Activated T-cell treated with anti-CD3 and anti-CD28 coated beads, Interleukin-2, amount 50 U/mL, for 24 hours (primary cell): ENCODE data around the gene LMCD1.

Experiments used
- DNase-seq: peaks from one replicate; pipeline ENCODE4 v3.0.0-alpha.2; 2020
- H3K27ac Mint-ChIP-seq: 2 replicates; pipeline ENCODE4 v1.8.0; 2020; ENCODE audit warnings: mild to moderate bottlenecking, mixed read lengths
- H3K27me3 Mint-ChIP-seq: 2 replicates; pipeline ENCODE4 v1.8.0; 2020; ENCODE audit warnings: mixed read lengths
- H3K36me3 Mint-ChIP-seq: 2 replicates; pipeline ENCODE4 v1.8.0; 2020; ENCODE audit warnings: low read depth, mixed read lengths
- H3K4me1 Mint-ChIP-seq: 2 replicates; pipeline ENCODE4 v1.8.0; 2020; ENCODE audit warnings: low read depth, mixed read lengths
- H3K4me3 Mint-ChIP-seq: 2 replicates; pipeline ENCODE4 v1.8.0; 2020; ENCODE audit warnings: mild to moderate bottlenecking, moderate library complexity, mixed read lengths
- H3K9me3 Mint-ChIP-seq: 2 replicates; pipeline ENCODE4 v1.8.0; 2020; ENCODE audit warnings: mixed read lengths

LMCD1 gene, protein sequence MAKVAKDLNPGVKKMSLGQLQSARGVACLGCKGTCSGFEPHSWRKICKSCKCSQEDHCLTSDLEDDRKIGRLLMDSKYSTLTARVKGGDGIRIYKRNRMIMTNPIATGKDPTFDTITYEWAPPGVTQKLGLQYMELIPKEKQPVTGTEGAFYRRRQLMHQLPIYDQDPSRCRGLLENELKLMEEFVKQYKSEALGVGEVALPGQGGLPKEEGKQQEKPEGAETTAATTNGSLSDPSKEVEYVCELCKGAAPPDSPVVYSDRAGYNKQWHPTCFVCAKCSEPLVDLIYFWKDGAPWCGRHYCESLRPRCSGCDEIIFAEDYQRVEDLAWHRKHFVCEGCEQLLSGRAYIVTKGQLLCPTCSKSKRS

GRCh38 chr3:8501371-8502131 is at the start of gene LMCD1:
LMCD1 (plus strand) TSS chr3:8501823; CDS start chr3:8501939, 116 bp downstream.
- peak within 1 kb of the TSS; percentile 50 for H3K27ac Mint-ChIP-seq
- peak within 1 kb of the TSS; percentile 71 for H3K4me3 Mint-ChIP-seq
- H3K4me1 Mint-ChIP-seq = peaks cover 21% of the 10 kb centered on the region
- DNase-seq = peak; percentile 83
- H3K9me3 Mint-ChIP-seq = no peaks in the 10 kb centered on the region
- peaks cover 38% of the 10 kb centered on the region for H3K27me3 Mint-ChIP-seq
- H3K36me3 Mint-ChIP-seq = no peaks in the 10 kb centered on the region

GRCh38 chr3:8452112-8452511 is 49.5 kb upstream of the LMCD1 start:
- Mint-ChIP-seq H3K36me3 (no peaks in the 10 kb centered on the region), H3K4me3 (no peak overlapping the region), H3K27me3 (peaks cover 7% of the 10 kb centered on the region), H3K4me1 (no peaks in the 10 kb centered on the region), H3K9me3 (no peaks in the 10 kb centered on the region), H3K27ac (no peak overlapping the region)
- no peak for DNase-seq

- no peak overlapping the region for H3K4me3 Mint-ChIP-seq
- no peak overlapping the region for H3K27ac Mint-ChIP-seq
- H3K36me3 Mint-ChIP-seq = no peaks in the 10 kb centered on the region
- DNase-seq = no peak
- no peaks in the 10 kb centered on the region for H3K4me1 Mint-ChIP-seq
- H3K9me3 Mint-ChIP-seq = no peaks in the 10 kb centered on the region
- peaks cover 1% of the 10 kb centered on the region for H3K27me3 Mint-ChIP-seq
Measured at GRCh38 chr3:8453153-8453552, 48.5 kb upstream of the LMCD1 start.

DNA sequence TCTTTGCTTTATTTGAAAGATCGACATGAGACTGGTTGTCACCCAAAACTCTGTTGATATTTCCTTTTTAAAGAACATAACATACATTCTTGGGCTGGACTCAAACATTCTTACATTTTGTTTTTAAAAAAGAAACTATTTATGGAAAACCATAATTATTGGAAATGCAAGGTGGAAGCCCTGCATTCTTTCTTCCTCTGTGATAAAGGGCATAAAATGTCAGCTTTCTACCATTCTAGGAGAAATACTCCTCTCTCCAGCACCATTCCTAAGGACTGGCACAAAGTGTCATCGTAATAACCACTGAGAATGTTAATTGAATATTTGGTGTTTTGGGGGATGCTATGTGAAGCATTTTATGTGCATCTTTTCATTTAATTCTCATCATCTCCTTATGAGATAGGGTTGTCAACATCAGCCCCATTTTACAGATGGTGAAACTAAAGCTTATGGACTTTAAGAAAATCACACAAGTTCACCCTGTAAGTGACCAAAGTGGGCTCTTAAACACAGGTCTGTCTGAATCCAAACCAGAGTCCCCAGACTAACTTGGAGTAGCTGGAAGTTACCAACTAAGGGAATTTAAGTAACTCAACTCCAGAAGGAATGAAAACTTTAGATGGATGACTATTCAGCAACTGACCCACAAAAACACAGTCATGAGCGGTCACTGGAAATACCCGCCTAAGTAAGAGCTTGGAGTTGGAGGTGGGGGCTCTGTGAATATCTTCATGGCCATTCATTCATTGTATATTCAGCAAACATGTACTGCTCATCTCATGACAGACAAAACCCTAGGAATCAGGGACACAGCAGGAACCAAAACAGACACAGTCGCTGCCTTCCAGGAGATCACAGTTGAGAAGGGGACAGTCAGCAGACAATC is 45.9 kb upstream of the LMCD1 start:
- H3K27ac Mint-ChIP-seq = no peak overlapping the region
- no peak for DNase-seq
- no peak overlapping the region for H3K4me3 Mint-ChIP-seq
- H3K9me3 Mint-ChIP-seq = no peaks in the 10 kb centered on the region
- H3K4me1 Mint-ChIP-seq = no peaks in the 10 kb centered on the region
- H3K36me3 Mint-ChIP-seq = no peaks in the 10 kb centered on the region
- H3K27me3 Mint-ChIP-seq = no peaks in the 10 kb centered on the region

- no peak for DNase-seq
- no peaks in the 10 kb centered on the region for H3K4me1 Mint-ChIP-seq
- no peaks in the 10 kb centered on the region for H3K36me3 Mint-ChIP-seq
- no peaks in the 10 kb centered on the region for H3K27me3 Mint-ChIP-seq
- no peak overlapping the region for H3K4me3 Mint-ChIP-seq
- H3K9me3 Mint-ChIP-seq = no peaks in the 10 kb centered on the region
- no peak overlapping the region for H3K27ac Mint-ChIP-seq
Measured at GRCh38 chr3:8456412-8456811, 45.2 kb upstream of the LMCD1 start.

- no peak for DNase-seq
- Mint-ChIP-seq H3K4me1 (no peaks in the 10 kb centered on the region), H3K4me3 (no peak overlapping the region)
Measured at GRCh38 chr3:8457039-8457438, 44.6 kb upstream of the LMCD1 start.

GRCh38 chr3:8458238-8458661 is 43.4 kb upstream of the LMCD1 start:
- no peak for DNase-seq
- Mint-ChIP-seq H3K27ac (no peak overlapping the region), H3K9me3 (no peaks in the 10 kb centered on the region), H3K36me3 (no peaks in the 10 kb centered on the region), H3K27me3 (no peaks in the 10 kb centered on the region), H3K4me1 (no peaks in the 10 kb centered on the region), H3K4me3 (no peak overlapping the region)

More at GRCh38 chr3:8457039-8457438, 44.6 kb upstream of the LMCD1 start:
- no peaks in the 10 kb centered on the region for H3K36me3 Mint-ChIP-seq
- H3K27me3 Mint-ChIP-seq = no peaks in the 10 kb centered on the region
- no peaks in the 10 kb centered on the region for H3K9me3 Mint-ChIP-seq
- no peak overlapping the region for H3K27ac Mint-ChIP-seq

DNA sequence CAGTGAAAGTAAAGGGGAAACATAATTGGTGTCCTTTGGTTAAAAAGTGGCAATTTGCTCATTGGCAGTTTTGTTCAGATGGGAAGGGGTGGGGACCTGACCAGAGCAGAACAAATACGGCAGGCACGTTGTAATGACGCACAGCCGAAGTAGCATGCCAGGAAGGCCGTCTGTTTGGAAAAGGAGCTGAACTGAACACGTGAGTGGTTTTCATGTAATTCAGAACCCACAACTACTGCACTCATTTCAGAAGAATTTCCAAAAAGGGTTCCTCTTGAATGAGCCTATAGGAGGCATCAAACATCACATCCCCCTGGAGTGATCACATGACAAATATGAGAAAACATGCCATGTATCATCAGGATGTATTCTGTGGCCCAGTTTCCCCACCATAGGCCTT is 42.9 kb upstream of the LMCD1 start:
- Mint-ChIP-seq H3K9me3 (no peaks in the 10 kb centered on the region), H3K4me3 (no peak overlapping the region), H3K27me3 (no peaks in the 10 kb centered on the region), H3K27ac (no peak overlapping the region), H3K36me3 (no peaks in the 10 kb centered on the region), H3K4me1 (no peaks in the 10 kb centered on the region)
- no peak for DNase-seq

- DNase-seq = no peak
- Mint-ChIP-seq H3K4me3 (no peak overlapping the region), H3K4me1 (no peaks in the 10 kb centered on the region), H3K27me3 (no peaks in the 10 kb centered on the region), H3K36me3 (no peaks in the 10 kb centered on the region), H3K27ac (no peak overlapping the region), H3K9me3 (no peaks in the 10 kb centered on the region)
Measured at GRCh38 chr3:8460050-8460708, 41.4 kb upstream of the LMCD1 start.

- H3K36me3 Mint-ChIP-seq = no peaks in the 10 kb centered on the region
- H3K9me3 Mint-ChIP-seq = no peaks in the 10 kb centered on the region
- H3K4me3 Mint-ChIP-seq = no peak overlapping the region
- no peaks in the 10 kb centered on the region for H3K4me1 Mint-ChIP-seq
- no peak for DNase-seq
- H3K27ac Mint-ChIP-seq = no peak overlapping the region
- H3K27me3 Mint-ChIP-seq = peaks cover under 1% of the 10 kb centered on the region
Measured at GRCh38 chr3:8460815-8461456, 40.7 kb upstream of the LMCD1 start.

DNA sequence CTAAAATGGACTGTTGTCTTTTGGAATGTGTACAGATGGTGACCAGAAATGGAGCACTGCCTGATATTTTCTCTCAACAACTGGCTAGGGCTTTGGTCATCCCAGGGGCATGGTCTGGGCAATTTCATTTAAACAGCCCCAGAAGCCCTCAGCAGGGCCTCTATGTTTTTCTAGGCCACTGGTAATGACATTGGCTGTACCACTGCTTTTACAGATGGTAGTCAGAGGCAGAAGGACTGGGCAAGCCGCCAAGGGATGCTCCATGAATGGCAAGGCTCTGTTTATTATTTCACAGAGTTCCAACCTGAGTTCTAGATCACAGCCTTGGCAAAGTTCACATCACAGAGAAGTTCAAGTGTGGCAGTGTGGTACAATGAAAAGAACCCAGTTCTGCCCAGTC is 37.0 kb upstream of the LMCD1 start:
- no peaks in the 10 kb centered on the region for H3K36me3 Mint-ChIP-seq
- no peak overlapping the region for H3K27ac Mint-ChIP-seq
- H3K9me3 Mint-ChIP-seq = no peaks in the 10 kb centered on the region
- H3K4me1 Mint-ChIP-seq = no peaks in the 10 kb centered on the region
- H3K4me3 Mint-ChIP-seq = no peak overlapping the region
- DNase-seq = no peak
- peaks cover 10% of the 10 kb centered on the region for H3K27me3 Mint-ChIP-seq

GRCh38 chr3:8466526-8466925 is 35.1 kb upstream of the LMCD1 start:
- H3K4me3 Mint-ChIP-seq = no peak overlapping the region
- no peak overlapping the region for H3K27ac Mint-ChIP-seq
- no peaks in the 10 kb centered on the region for H3K36me3 Mint-ChIP-seq
- peaks cover 13% of the 10 kb centered on the region for H3K27me3 Mint-ChIP-seq
- no peak for DNase-seq
- no peaks in the 10 kb centered on the region for H3K9me3 Mint-ChIP-seq
- H3K4me1 Mint-ChIP-seq = no peaks in the 10 kb centered on the region

DNA sequence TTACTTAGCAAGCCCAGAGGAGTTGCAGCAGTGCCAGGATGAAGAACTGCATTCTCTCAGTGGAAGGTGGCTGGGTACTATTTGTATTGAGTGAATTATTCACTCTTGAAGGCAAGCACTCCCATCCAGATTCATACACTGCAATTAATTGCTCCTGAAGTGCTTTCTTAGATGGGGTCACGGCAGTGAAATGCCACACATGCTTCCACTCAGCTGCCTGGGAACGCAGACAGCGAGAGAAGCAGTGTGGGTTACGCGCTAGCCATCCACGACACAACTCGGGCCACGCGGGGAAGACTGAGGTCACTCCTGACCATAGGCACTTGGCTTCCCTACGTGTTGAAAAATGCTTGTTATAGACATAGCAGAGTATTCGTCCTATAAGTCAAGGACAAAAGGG is 30.8 kb upstream of the LMCD1 start:
- Mint-ChIP-seq H3K9me3 (no peaks in the 10 kb centered on the region), H3K27me3 (peaks cover 13% of the 10 kb centered on the region), H3K27ac (no peak overlapping the region), H3K4me1 (no peaks in the 10 kb centered on the region), H3K4me3 (no peak overlapping the region), H3K36me3 (no peaks in the 10 kb centered on the region)
- DNase-seq = no peak

- DNase-seq = no peak
- Mint-ChIP-seq H3K36me3 (no peaks in the 10 kb centered on the region), H3K4me1 (no peaks in the 10 kb centered on the region), H3K27ac (no peak overlapping the region), H3K4me3 (no peak overlapping the region), H3K9me3 (no peaks in the 10 kb centered on the region), H3K27me3 (peaks cover 3% of the 10 kb centered on the region)
Measured at GRCh38 chr3:8472549-8472948, 29.1 kb upstream of the LMCD1 start.
